Thymus (tissue), 14 donors: ENCODE data around the gene CYP4X1. TPM values are rescaled to one million over a fixed set of nuclear protein-coding genes. Genes with fewer than 3 reads are reported as not detected.
"Not testable (repeated sequence)": the region's sequence is repeated elsewhere in the genome, so short reads cannot be mapped to it uniquely, and the experiment has no call there.

ENCODE experiments used
- DNase-seq, 9 donors: peaks; one replicate each; pipeline ENCODE4 v3.0.0-alpha.2; 2013; ENCODE audit warnings: low spot score in 9 of 9, low read depth in 6 of 9, missing footprints in 1 of 9
- H3K27ac ChIP-seq, 2 donors: one replicate each; pipeline ENCODE4 v1.5.1; 2013; ENCODE audit warnings: control low read depth in 1 of 2, low read depth in 1 of 2, low read length in 1 of 2, mild to moderate bottlenecking in 1 of 2, moderate library complexity in 1 of 2
- H3K27me3 ChIP-seq, 2 donors: one replicate each; pipeline ENCODE4 v1.5.1; 2013; ENCODE audit warnings: low read length in 1 of 2; ENCODE audit not compliant: control insufficient read depth in 2 of 2, insufficient read depth in 1 of 2
- H3K36me3 ChIP-seq, 2 donors: one replicate each; pipeline ENCODE4 v1.5.1; 2013; ENCODE audit warnings: low read length in 1 of 2, mild to moderate bottlenecking in 1 of 2, moderate library complexity in 1 of 2; ENCODE audit not compliant: control insufficient read depth in 2 of 2, insufficient read depth in 2 of 2
- H3K4me1 ChIP-seq, 2 donors: one replicate each; pipeline ENCODE4 v1.5.1; 2013; ENCODE audit warnings: low read length in 2 of 2; ENCODE audit not compliant: control insufficient read depth in 2 of 2, insufficient read depth in 2 of 2
- H3K4me3 ChIP-seq, 2 donors: one replicate each; pipeline ENCODE4 v1.5.1; 2013; ENCODE audit warnings: low read length in 2 of 2, control low read depth in 1 of 2, mild to moderate bottlenecking in 1 of 2
- H3K9me3 ChIP-seq, 2 donors: one replicate each; pipeline ENCODE4 v1.5.1; 2013; ENCODE audit warnings: low read length in 1 of 2, mild to moderate bottlenecking in 1 of 2; ENCODE audit not compliant: control insufficient read depth in 2 of 2, insufficient read depth in 1 of 2
- WGBS: extraction: QIAGEN DNeasy Blood & Tissue Kit; methylation state at CpG from one replicate; pipeline ENCODE4 v1.1.7; 2013; 5-methylcytosine and 5-hydroxymethylcytosine counted together
- long read RNA-seq, 10 donors: transcript quantifications; one replicate each; lab custom pipeline, GENCODE V29; 2026
- polyA plus RNA-seq: library from polyadenylated mRNA; stranded (reverse); fragments of 200-250 nt; gene quantifications from one replicate; pipeline ENCODE4 v1.2.3, GENCODE V29; 2013
- total RNA-seq: library from RNA; stranded (reverse); fragments of 120-200 nt; gene quantifications from one replicate; pipeline ENCODE4 v1.2.4, GENCODE V29; 2013
- donor health status: healthy.

Gene CYP4X1, protein sequence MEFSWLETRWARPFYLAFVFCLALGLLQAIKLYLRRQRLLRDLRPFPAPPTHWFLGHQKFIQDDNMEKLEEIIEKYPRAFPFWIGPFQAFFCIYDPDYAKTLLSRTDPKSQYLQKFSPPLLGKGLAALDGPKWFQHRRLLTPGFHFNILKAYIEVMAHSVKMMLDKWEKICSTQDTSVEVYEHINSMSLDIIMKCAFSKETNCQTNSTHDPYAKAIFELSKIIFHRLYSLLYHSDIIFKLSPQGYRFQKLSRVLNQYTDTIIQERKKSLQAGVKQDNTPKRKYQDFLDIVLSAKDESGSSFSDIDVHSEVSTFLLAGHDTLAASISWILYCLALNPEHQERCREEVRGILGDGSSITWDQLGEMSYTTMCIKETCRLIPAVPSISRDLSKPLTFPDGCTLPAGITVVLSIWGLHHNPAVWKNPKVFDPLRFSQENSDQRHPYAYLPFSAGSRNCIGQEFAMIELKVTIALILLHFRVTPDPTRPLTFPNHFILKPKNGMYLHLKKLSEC
- total RNA-seq: 0.38 TPM
- 2.1 TPM for polyA plus RNA-seq
- long read RNA-seq, donor 1: 0 reads
- long read RNA-seq, donor 2: 0 reads
- long read RNA-seq, donor 3: 0 reads
- long read RNA-seq, donor 4: 0 reads
- long read RNA-seq, donor 5: 0 reads
- long read RNA-seq, donor 6: 0 reads
- long read RNA-seq, donor 7: 0 reads
- long read RNA-seq, donor 8, partial matches to known transcripts: 0 of 1 reads
- long read RNA-seq, donor 8, other reads (novel, unspliced or antisense): 0 of 1 reads
- long read RNA-seq, donor 9, partial matches to known transcripts: 0 of 1 reads
- long read RNA-seq, donor 9, other reads (novel, unspliced or antisense): 0 of 1 reads
- long read RNA-seq, donor 10, partial matches to known transcripts: 0 of 1 reads
- long read RNA-seq, donor 10, other reads (novel, unspliced or antisense): 0 of 1 reads

DNA sequence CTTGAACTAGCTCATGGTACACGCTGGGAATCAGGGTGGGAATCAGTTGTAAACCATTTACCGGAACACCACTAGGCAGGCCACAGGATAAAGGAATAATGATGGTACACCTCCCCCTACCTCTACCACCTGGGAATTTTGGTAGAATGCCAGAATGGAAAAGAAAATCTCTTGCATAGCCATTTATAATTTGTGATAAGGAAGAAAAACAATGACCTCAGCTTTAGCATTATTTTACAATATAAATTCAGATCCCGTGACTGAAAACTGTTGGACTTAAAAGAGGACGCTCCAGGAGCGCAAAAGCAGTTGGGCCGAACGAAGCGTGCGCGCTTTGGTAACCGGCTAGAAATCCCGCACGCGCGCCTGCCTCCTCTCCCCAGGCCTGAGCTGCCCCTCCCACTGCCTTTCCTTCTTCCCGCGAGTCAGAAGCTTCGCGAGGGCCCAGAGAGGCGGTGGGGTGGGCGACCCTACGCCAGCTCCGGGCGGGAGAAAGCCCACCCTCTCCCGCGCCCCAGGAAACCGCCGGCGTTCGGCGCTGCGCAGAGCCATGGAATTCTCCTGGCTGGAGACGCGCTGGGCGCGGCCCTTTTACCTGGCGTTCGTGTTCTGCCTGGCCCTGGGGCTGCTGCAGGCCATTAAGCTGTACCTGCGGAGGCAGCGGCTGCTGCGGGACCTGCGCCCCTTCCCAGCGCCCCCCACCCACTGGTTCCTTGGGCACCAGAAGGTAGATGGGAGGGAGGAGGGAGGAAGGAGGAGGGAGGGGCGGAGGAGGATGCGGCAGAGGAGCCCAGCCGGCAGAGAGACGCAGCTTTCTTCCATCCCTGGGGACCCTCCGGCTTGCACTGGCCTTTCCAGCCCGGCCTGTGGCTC, at the start of gene CYP4X1:
CYP4X1 (plus strand) TSS at position 402 of the 873 bp plus-strand sequence; CDS start at position 551, 149 bp downstream.
- Histone ChIP-seq H3K4me1 (no peaks in the 10 kb centered on the region), H3K27me3 (peaks cover 18 to 30% of the 10 kb centered on the region in 2 donors), H3K4me3 (no peak within 1 kb of the TSS), H3K9me3 (no peaks in the 10 kb centered on the region), H3K36me3 (no peaks in the 10 kb centered on the region), H3K27ac (no peak within 1 kb of the TSS)
- WGBS: 8% methylated on average over 49 of the region's 49 CpGs
- DNase-seq: no peak

DNA sequence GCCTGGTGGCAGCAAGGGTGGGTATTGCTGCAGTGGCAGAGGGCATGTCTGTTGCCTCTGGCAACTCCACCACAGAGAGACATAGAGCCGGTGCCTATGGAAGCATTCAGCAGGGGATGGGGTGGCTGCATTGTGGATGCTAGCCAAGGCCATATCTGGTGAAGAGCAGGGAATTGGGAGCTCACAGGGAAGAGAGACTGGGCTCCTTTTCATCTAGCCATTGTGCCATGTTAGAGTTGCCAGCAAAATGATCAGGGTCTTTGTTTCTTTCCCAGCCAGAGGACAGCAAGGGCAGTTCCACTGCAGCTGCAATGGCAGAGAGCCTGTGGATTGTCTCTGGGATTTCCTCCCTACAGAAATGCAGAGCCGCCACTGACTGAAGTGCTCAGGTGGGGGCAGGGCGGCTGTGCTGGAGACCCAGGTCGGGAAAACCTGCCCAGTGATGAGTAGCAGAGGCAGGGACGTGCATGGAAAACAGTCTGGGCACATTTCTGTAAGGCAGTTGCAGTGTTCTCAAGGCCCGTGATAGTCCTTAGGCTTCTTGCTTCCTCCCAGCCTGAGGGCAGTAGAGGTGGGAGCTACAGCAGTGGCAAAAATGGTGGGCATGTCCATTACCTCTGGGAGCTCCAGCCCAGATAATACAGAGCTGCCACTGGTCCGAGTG, 40.2 kb upstream of the CYP4X1 start:
- DNase-seq: no peak
- no peaks in the 10 kb centered on the region for H3K36me3 ChIP-seq

DNA sequence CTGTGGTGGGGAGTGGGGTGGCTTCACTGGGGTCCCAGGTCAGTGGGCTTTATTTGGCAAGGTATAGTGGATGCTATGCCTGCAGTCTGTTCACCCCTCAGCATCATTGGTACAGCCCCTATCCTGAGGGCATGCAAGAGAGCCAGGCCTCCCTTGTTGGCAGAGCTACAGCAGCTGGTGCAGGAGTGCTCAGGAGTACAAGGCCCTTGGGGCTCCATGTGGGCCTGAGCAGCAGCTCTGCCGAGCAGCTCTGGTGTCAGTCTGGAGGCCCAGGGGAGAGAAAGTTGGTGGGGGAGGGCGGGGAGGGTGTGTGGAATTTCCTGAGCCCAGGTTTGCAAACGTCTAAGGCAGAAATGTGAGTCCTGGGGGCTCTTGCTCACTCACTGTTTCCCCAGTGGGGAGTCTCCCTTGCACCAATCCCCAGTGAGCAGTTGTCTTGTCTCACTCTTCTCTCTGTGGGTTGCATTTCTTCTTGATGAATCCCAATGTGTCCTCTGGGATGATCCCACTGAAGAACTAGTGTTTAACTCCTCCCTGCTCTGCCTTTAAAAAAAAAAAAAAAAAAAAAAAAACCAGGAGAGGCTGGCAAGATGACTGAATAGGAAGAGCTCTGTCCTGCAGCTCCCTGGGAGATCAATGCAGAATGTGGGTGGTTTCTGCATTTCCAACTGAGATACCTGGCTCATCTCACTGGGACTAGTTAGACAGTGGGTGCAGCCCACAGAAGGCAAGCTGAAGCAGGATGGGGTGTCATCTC, 39.5 kb upstream of the CYP4X1 start:
- WGBS: 39% methylated on average over 3 of the region's 3 CpGs
- H3K36me3 ChIP-seq: no peaks in the 10 kb centered on the region
- no peak overlapping the region for H3K27ac ChIP-seq
- DNase-seq: no peak
- no peaks in the 10 kb centered on the region for H3K4me1 ChIP-seq
- no peaks in the 10 kb centered on the region for H3K9me3 ChIP-seq
- H3K4me3 ChIP-seq: no peak overlapping the region
- H3K27me3 ChIP-seq: no peaks in the 10 kb centered on the region

More for the DNA sequence above, 40.2 kb upstream of the CYP4X1 start:
- H3K4me3 ChIP-seq: no peak overlapping the region
- no peaks in the 10 kb centered on the region for H3K9me3 ChIP-seq
- H3K27me3 ChIP-seq: no peaks in the 10 kb centered on the region
- no peaks in the 10 kb centered on the region for H3K4me1 ChIP-seq
- 53% methylated on average over 7 of the region's 7 CpGs for whole genome bisulfite sequencing
- H3K27ac ChIP-seq: no peak overlapping the region

DNA sequence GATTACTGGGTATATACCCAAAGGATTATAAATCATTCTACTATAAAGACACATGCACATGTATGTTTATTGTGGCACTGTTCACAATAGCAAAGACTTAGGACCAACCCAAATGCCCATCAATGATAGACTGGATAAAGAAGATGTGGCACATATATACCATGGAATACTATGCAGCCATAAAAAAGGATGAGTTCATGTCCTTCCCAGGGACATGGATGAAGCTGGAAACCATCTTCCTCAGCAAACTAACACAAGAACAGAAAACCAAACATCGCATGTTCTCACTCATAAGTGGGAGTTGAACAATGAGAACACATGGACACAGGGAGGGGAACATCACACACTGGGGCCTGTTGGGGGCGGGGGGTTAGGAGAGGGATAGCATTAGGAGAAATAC, 32.9 kb upstream of the CYP4X1 start:
- H3K27ac ChIP-seq, H3K4me3 ChIP-seq, DNase-seq, H3K9me3 ChIP-seq, H3K27me3 ChIP-seq, H3K36me3 ChIP-seq, H3K4me1 ChIP-seq: not testable (repeated sequence)
- WGBS: 97% methylated on average over 2 of the region's 2 CpGs

DNA sequence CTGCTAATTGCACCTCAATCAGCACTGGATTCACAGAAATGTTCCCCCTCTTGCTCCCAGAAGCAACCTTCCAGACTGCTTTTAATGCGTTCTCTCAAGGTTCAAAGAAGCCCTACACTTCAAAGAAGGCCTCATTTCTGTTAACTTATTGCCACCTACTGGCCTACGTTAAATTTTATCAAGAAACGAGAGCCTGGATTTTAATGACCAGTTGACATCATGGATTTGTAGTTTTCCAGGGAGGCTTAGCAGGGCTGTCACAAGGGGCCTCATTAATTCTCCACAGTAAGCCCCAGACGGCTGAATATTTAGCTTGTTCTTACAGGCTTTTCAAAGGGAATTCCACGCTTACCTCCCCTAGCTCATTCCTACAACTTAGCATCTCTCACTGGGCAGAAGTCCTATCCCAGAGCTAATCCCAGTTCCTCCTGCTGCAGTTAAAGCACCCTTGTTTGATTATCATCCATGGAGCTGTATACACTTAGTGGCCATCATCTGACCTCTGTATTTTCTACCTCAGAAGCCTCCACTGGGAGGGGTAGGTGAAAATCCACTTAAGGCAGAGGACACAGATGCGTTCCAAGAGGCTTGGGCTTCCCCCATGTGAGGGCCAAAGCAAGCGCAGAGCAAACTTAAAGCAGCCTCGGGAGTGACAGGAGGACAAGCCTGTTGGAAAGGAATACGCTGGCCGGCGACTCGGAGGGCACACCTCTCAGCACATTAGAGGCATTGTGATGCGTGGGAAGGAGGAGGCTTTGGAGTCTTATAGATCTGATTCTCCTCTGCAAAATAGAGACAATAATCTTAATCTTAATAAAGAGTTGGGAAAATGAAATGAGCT, 32.2 kb upstream of the CYP4X1 start:
- H3K4me1 ChIP-seq: no peaks in the 10 kb centered on the region
- DNase-seq: peak in 2 of 9 donors; percentile 2 to 14
- 47% methylated on average over 13 of the region's 13 CpGs for WGBS

DNA sequence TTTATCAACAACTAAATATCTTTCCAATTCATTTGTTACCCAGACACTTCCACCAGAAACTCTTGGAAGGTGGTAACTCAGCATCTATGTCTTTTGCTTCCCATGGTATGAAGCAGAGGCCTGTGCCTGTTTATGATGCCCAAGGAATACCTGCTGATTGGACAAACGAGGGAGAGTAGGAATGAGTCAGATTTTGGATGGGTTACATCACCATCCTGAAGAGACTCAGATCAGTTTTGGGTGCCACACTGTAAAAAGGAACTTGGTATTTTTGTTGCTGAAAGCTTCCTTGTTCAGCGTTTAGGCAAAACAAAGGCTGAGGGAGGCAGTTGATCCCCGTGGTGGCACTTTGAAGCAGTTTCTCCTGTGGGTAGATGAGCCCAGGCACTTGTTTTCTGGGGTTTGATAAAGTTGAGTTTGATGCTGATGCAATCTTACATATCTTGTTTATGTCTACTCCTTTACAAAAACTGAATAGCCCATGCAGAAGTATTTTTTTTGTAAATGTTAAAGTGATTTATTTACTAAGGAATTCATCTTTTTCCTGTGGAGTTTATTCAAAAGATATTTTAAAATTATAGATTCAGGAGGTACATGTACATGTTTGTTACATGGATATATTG, 26.7 kb upstream of the CYP4X1 start:
- Histone ChIP-seq H3K27me3 (no peaks in the 10 kb centered on the region), H3K4me3 (no peak overlapping the region)
- WGBS: 22% methylated on average over 3 of the region's 3 CpGs

More for the DNA sequence above, 32.2 kb upstream of the CYP4X1 start:
- H3K4me3 ChIP-seq: no peak overlapping the region
- no peaks in the 10 kb centered on the region for H3K9me3 ChIP-seq
- H3K27ac ChIP-seq: no peak overlapping the region
- H3K36me3 ChIP-seq: no peaks in the 10 kb centered on the region
- H3K27me3 ChIP-seq: no peaks in the 10 kb centered on the region

DNA sequence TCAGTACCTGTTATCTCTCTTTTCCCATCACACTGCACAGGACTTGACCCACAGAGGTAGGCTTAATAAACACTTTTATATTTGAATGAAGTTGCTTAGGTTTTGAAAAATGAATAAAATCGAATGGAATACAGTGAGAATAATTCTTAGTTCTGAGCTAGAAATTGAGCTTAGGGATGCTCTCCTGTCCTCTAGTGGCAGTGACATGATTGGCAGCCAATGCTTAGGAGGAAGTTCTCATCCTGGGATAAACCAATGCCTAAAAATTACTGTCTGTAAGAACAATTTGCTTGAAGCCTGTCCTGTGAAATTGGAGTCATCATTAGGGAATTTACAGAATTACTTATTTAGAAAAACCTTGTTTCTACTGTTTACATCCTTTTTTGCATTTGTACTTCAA, 21.3 kb upstream of the CYP4X1 start:
- Histone ChIP-seq H3K27me3 (no peaks in the 10 kb centered on the region), H3K36me3 (no peaks in the 10 kb centered on the region), H3K4me3 (no peak overlapping the region), H3K9me3 (no peaks in the 10 kb centered on the region), H3K4me1 (no peaks in the 10 kb centered on the region), H3K27ac (no peak overlapping the region)
- DNase-seq: no peak
- 66% methylated on average over 1 of the region's 1 CpG for WGBS

More for the DNA sequence above, 26.7 kb upstream of the CYP4X1 start:
- H3K9me3 ChIP-seq: no peaks in the 10 kb centered on the region
- no peaks in the 10 kb centered on the region for H3K4me1 ChIP-seq
- H3K27ac ChIP-seq: no peak overlapping the region
- H3K36me3 ChIP-seq: no peaks in the 10 kb centered on the region
- no peak for DNase-seq
